Tibial nerve (tissue), 4 donors: ENCODE results near the gene MRPS34.

ENCODE experiments used
- CTCF ChIP-seq, 5 experiments: fragments of 200-600 bp in 3 of 5; fragments of 450-650 bp in 2 of 5; sonication (generic) in 3 of 5; IDR thresholded peaks; one replicate each; pipeline ENCODE4 v1.5.1; 2016 to 2019; ENCODE audit warnings: antibody characterized with exemption in 5 of 5, mild to moderate bottlenecking in 3 of 5, moderate library complexity in 2 of 5
- EP300 ChIP-seq, 2 donors: sonication (generic); formaldehyde crosslinking; IDR thresholded peaks; one replicate each; pipeline ENCODE4 v1.6.1; 2017; ENCODE audit warnings: antibody characterized with exemption in 2 of 2, mild to moderate bottlenecking in 1 of 2
- POLR2A ChIP-seq, 2 donors: fragments of 450-650 bp; IDR thresholded peaks; one replicate each; pipeline ENCODE4 v1.6.1; 2017; ENCODE audit warnings: antibody characterized with exemption in 2 of 2, mild to moderate bottlenecking in 2 of 2, moderate library complexity in 2 of 2

GRCh38 chr16:1820096-1820945, 47.4 kb upstream of the MRPS34 start:
- TF ChIP-seq CTCF (IDR thresholded peaks at IDR 0.05) (no peak), POLR2A (IDR thresholded peaks at IDR 0.05) (no peak), EP300 (IDR thresholded peaks at IDR 0.05) (no peak)
